HG02642 (cell line): ENCODE results near the gene TLE5.
"Not testable (repeated sequence)": the region's sequence is repeated elsewhere in the genome, so short reads cannot be mapped to it uniquely, and the experiment has no call there.

Experiments used
- ATAC-seq: cut with Tn5 transposase; IDR thresholded peaks from one replicate; pipeline ENCODE4 v1.9.1; 2021; ENCODE audit warnings: mild to moderate bottlenecking; ENCODE audit not compliant: unreplicated experiment, poor library complexity

The TLE5 gene

GRCh38 chr19:3096902-3097326 lies 34.6 kb upstream of the TLE5 start:
- ATAC-seq: no peak

DNA sequence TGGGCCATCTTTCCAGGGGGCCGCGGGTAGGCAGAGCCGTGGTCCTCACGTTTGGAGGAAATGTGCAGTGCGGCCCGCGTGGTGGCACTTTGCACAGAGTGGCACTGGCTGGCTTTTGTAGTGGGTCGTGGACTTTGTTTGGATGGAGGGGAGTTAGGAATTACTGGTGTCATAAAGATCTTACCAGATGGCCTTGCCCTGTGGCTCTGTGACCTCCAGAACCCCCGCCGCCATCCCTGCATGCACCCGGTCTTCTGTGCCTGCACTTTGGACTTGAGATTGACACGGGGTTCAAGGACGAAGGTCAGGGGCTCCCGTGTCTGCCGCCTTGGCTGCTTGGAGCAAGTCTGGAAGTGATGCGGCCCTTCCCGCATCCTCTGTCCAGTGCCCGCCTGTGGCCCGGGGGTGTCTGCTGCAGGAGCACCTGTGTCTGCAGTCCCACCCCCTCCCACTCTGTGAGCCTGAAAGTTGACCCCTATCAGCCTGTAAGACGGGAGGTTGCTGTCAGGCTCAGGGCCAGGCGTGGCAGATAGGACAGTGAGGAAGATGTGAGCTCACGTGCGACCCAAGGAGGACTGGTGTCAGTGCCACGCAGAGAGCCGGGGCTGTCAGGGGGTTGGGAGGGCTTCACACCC lies 34.1 kb upstream of the TLE5 start:
- ATAC-seq: no peak

DNA sequence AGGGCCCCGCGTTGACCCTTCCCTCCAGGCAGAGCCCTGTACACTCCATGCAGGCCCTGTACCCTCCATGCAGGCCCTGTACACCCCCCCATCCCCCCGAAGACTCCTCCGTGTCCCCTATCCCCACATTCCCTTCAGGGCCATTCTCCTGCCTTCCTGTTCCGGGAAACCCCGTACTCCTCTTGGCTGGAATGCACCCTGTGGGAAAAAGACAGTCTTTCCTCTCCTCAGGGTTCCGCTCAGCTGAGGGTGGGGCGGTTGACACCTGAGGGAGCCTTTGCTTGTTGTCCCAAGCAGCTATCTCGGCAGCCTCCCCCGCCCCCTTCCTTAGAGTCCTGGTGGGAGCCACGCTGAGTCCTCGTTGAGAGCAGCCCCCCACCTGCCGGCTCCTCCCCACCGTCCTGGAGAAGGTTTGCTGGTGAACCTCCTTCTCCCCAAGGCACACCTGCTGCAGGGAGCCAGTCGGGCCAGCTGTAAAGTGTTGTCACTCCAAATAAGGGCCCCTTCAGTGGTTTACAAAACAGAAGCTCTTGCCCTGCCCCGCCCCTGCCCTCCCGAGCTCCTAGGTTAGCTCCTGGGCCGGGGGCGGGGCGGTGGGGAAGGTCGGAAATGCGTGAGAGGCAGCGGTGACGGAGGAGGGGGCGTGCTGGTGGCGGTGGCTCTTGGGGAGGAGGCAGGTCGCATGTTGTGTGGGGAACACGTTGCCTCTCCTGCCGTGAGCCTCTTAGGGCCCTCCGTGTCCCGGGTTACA lies 33.3 kb upstream of the TLE5 start:
- no peak for ATAC-seq

DNA sequence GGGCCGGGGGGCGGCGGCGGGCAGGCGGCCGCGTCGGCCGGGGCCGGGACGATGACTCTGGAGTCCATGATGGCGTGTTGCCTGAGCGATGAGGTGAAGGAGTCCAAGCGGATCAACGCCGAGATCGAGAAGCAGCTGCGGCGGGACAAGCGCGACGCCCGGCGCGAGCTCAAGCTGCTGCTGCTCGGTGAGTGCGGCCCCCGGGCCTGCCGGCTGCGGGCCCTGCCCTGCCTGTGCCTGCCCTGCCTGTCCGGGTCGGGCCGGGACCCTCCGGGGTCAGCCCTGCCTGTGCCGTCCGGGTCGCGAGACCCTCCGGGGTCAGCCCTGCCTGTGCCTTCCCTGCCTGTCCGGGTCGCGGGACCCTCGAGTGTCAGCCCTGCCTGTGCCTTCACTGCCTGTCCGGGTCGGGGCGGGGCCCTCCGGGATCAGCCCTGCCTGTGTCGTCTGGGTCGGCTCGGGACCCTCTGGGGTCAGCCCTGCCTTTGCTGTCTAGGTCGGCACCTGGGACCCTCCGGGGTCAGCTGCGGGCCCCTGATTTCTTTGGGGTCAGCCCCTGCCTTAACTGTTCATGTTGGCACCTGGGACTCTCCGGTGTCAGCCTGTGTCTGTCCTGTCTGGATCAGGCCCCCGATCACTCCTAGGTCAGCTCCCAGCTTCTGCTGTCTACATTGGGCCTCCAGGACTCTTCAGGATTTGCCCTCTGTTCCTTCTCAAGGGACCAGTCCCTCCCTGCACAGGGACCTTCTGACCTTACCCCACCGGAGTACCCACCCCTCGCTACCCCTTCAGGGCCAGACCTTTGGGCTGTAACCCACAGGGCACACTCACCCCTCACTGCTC lies 32.5 kb upstream of the TLE5 start:
- ATAC-seq: peak; percentile 23

DNA sequence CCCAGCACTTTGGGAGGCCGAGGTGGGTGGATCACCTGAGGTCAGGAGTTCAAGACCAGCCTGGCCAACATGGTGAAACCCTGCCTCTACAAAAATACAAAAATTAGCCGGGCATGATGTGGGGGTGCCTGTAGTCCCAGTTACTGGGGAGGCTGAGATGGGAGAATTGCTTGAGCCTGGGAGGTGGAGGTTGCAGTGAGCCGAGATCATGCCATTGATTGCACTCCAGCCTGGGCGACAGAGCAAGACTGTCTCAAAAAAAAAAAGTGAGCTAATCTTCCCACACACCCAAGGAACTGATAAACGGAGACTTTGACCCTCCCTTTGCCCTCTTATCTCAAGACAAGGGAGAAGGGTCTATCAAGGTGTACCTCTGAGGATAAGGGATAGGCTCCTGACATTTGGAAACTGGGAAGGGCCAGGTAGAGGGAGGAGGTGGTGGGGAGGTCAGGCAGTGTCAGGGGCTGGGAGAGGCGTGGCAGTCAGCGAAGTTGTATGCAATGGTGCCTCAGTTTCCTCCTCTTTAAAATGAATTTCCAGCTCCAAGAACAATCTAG lies 27.1 kb upstream of the TLE5 start:
- not testable (repeated sequence) for ATAC-seq

- ATAC-seq: no peak
Observed at GRCh38 chr19:3087769-3088168, 25.5 kb upstream of the TLE5 start.

GRCh38 chr19:3084943-3085342 lies 22.6 kb upstream of the TLE5 start:
- no peak for ATAC-seq

- ATAC-seq: no peak
Observed at GRCh38 chr19:3083964-3084363, 21.7 kb upstream of the TLE5 start.

DNA sequence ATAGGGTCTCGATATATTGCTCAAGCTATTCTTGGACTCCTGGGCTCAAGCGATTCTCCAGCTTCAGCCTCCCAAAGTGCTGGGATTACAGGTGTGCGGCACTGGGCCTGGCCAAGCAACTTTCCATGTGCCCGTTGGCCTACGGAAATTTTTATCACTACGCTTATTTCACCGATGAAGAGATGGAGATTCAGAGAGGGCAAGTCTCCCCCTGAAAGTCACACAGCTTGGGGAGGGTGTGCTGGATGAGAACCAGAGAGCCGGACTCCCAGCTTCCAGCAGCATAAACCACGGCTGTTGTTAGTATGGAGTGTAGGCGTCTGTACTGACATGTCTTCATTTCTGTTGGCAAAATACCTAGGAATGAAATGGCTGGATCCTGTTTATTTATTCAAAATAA lies 20.0 kb upstream of the TLE5 start:
- ATAC-seq: no peak

- ATAC-seq: no peak
Observed at GRCh38 chr19:3080286-3080685, 18.0 kb upstream of the TLE5 start.

DNA sequence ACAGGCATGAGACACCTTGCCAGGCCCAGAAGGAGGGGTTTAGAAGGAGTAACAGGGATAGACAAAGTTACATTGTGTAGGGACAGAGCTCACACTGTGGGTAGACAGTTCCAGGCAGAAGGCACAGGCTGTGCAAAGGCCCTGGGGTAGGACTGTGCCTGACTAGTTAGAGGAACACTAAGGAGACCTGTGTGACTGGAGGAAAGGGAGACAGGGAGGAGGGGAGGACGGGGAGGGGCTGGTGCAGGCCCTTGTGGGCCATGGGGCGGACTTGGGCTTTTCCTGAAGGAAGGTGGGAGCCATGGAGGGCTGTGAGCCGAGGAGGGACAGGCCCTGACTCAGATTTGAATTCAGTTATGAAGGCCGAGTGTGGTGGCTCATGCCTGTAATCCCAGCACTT lies 17.3 kb upstream of the TLE5 start:
- ATAC-seq: no peak

DNA sequence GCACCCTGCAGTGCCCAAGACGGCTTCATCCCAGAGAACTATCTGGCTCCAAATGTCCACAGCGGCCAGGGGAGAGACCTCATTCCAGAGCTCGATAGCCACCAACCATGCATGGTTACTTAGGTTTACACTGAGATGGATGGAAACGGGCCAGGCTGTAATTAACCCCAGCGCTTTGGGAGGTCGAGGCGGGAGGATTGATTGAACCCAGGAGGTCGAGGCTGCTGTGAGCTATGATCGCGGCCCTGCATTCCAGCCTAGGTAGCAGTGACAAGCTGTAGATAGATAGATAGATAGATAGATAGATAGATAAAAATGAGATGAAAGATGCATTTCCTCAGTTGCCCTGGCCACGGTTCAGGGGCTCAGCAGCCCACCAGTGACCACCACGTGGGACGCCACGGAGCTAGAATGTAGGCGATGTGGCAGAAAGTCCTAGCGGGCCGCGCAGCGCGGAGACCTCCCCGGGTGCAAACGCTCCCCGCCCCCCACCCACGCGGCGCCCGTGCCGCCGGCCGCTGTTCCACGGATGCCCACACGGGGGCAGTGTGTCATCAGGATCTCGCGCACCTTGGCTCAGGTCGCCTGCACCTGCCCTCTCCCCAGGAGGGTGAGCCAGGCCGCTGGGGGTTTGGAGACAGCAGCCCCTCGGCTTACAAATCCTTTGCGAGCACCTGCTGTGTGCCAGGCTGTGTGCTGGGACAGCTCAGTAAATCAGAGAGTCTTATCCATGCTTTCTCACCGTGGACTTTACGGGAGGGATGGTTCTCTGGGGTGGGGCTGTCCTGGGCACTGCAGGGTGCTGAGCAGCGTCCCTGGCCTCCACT lies 13.5 kb upstream of the TLE5 start:
- ATAC-seq: no peak

- no peak for ATAC-seq
Observed at GRCh38 chr19:3073931-3074595, 11.8 kb upstream of the TLE5 start.

DNA sequence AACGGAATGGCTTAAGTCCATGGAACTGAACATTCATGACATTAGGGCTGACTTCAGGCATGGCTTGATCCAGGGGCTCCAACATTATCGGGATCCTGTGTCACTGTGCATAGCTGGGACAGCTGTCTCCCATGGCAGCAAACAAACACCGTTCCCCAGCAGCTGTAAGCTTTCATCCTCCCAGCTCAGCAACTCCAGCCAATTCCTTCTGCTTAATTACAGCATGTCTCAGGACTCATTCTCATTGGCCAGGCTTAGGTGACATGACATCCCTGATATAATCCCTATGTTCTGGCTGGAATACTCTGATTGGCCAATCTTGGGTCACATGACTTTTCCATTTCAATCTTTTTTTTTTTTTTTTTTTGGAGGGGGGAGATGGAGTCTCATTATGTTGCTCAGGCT lies 10.9 kb upstream of the TLE5 start:
- no peak for ATAC-seq

- no peak for ATAC-seq
Observed at GRCh38 chr19:3071768-3072167, 9.5 kb upstream of the TLE5 start.

DNA sequence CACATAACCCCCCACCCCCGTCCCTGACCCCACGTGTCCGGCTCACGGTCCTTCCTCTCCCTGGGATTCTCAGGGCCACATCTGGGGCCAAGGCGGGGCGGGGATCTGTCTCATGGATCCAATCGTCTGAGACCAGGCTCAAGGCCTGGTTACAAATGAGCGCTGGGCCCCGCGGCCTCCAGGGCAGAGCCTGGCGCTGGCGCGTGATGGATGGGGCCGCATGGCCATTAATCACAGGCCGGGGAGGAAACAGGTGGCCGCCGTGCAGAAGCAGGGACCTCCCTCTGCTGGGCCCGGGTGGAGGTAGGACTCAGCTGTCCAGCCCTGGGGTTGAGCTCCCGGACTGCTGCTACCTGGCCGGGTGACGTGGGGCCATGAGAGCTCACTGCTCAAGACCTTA lies 5.8 kb upstream of the TLE5 start:
- no peak for ATAC-seq

GRCh38 chr19:3067563-3067962 lies 5.3 kb upstream of the TLE5 start:
- ATAC-seq: no peak

- no peak for ATAC-seq
Observed at GRCh38 chr19:3066482-3067049, 4.3 kb upstream of the TLE5 start.

GRCh38 chr19:3065675-3066357 lies 3.5 kb upstream of the TLE5 start:
- ATAC-seq: peak; percentile 49
